Jurkat, Clone E6-1 (cell line): ENCODE measurements around the gene ZNRF1.
"Not testable (repeated sequence)": the region's sequence is repeated elsewhere in the genome, so short reads cannot be mapped to it uniquely, and the experiment has no call there.

Experiments
- DNase-seq: peaks from one replicate; pipeline ENCODE4 v3.0.0-alpha.2; 2011; ENCODE audit warnings: low read depth, low spot score
- H3K4me3 ChIP-seq: 2 replicates; pipeline ENCODE4 v1.5.1; 2011; ENCODE audit warnings: mild to moderate bottlenecking, low read length, control low read depth, moderate library complexity

ZNRF1 gene

GRCh38 chr16:75118943-75119539 lies 120.2 kb downstream of the ZNRF1 start:
- H3K4me3 ChIP-seq: no peak overlapping the region
- DNase-seq: no peak

- H3K4me3 ChIP-seq: no peak overlapping the region
- DNase-seq: no peak
These were observed 121.4 kb downstream of the ZNRF1 start for GRCh38 chr16:75120253-75120652.

GRCh38 chr16:75121949-75122568 lies 123.2 kb downstream of the ZNRF1 start:
- no peak overlapping the region for H3K4me3 ChIP-seq
- no peak for DNase-seq

- H3K4me3 ChIP-seq: no peak overlapping the region
- DNase-seq: no peak
These were observed 123.8 kb downstream of the ZNRF1 start for GRCh38 chr16:75122609-75123008.

- H3K4me3 ChIP-seq: no peak overlapping the region
- no peak for DNase-seq
These were observed 129.0 kb downstream of the ZNRF1 start for GRCh38 chr16:75127713-75128415.

GRCh38 chr16:75129421-75130149 lies 130.8 kb downstream of the ZNRF1 start:
- not testable (repeated sequence) for DNase-seq, H3K4me3 ChIP-seq

GRCh38 chr16:75130150-75130771 lies 131.4 kb downstream of the ZNRF1 start:
- H3K4me3 ChIP-seq: no peak overlapping the region
- DNase-seq: no peak

- no peak overlapping the region for H3K4me3 ChIP-seq
- DNase-seq: no peak
These were observed 132.3 kb downstream of the ZNRF1 start for GRCh38 chr16:75131081-75131480.

GRCh38 chr16:75138233-75138632 lies 139.4 kb downstream of the ZNRF1 start:
- no peak overlapping the region for H3K4me3 ChIP-seq
- no peak for DNase-seq

- H3K4me3 ChIP-seq: no peak overlapping the region
- DNase-seq: no peak
These were observed 139.8 kb downstream of the ZNRF1 start for GRCh38 chr16:75138636-75139035.

GRCh38 chr16:75139498-75139897 lies 140.7 kb downstream of the ZNRF1 start:
- no peak overlapping the region for H3K4me3 ChIP-seq
- no peak for DNase-seq

GRCh38 chr16:75143941-75144340 lies 145.1 kb downstream of the ZNRF1 start:
- DNase-seq: no peak
- H3K4me3 ChIP-seq: no peak overlapping the region

GRCh38 chr16:75147968-75148310 lies 149.1 kb downstream of the ZNRF1 start:
- DNase-seq: no peak
- peak overlapping the region; percentile 85 for H3K4me3 ChIP-seq

- DNase-seq: peak; percentile 93
- H3K4me3 ChIP-seq: peak within 1 kb of the TSS; percentile 85
These were observed 149.7 kb downstream of the ZNRF1 start, which contains the start of gene ZFP1 for GRCh38 chr16:75148311-75149195. Gene ZFP1, plus strand, starts transcription at chr16:75148524. Its CDS starts 4,428 bp downstream, at chr16:75152952.

- no peak for DNase-seq
- no peak overlapping the region for H3K4me3 ChIP-seq
These were observed 153.0 kb downstream of the ZNRF1 start for GRCh38 chr16:75151798-75152197.

GRCh38 chr16:75152635-75153034 lies 153.8 kb downstream of the ZNRF1 start:
- H3K4me3 ChIP-seq: no peak overlapping the region

GRCh38 chr16:75160386-75160785 lies 161.6 kb downstream of the ZNRF1 start:
- no peak for DNase-seq
- H3K4me3 ChIP-seq: no peak overlapping the region

More at GRCh38 chr16:75152635-75153034, 153.8 kb downstream of the ZNRF1 start:
- no peak for DNase-seq
